Astrocyte of the cerebellum (primary cell): ENCODE results near the gene NRP1.

Experiments
- DNase-seq: peaks from one replicate; pipeline ENCODE4 v3.0.0-alpha.2; 2011; ENCODE audit warnings: low read depth
- H3K4me3 ChIP-seq: 2 replicates; pipeline ENCODE4 v1.5.1; 2011; ENCODE audit warnings: mild to moderate bottlenecking, low read depth, low read length, moderate library complexity
- in situ Hi-C: cut with HindIII; loops from 2 replicates; pipeline ENCODE4 v1.10.0; 2017; ENCODE audit warnings: low sequenced_read_pairs
- TF ChIP-seq, protein P1 (sequence below): IDR thresholded peaks from 2 replicates; pipeline ENCODE4 v1.5.1; 2012; ENCODE audit warnings: low read length, low read depth, moderate library complexity, mild to moderate bottlenecking; ENCODE audit errors: missing control alignments

NRP1 gene

DNA sequence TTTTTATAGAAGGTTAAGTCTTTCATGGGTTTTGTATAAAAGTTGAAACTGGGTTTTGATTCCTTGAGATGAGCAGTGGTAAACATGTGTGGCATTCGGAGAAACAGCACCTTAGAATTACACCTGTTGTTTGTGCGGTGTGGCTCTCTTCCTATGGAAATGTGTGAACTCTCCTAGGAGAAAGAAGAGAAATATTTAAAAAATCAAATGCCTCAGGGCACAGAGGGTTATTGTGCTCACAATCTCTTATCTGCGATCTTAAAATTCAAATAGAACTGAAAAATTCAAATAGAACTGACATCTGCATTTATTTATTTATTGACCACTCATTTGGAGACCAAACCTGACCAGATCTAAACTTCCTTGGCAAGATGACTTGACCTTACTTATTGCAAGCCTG is 18.1 kb upstream of the NRP1 start:
- no peak overlapping the region for H3K4me3 ChIP-seq
- TF ChIP-seq, protein P1, sequence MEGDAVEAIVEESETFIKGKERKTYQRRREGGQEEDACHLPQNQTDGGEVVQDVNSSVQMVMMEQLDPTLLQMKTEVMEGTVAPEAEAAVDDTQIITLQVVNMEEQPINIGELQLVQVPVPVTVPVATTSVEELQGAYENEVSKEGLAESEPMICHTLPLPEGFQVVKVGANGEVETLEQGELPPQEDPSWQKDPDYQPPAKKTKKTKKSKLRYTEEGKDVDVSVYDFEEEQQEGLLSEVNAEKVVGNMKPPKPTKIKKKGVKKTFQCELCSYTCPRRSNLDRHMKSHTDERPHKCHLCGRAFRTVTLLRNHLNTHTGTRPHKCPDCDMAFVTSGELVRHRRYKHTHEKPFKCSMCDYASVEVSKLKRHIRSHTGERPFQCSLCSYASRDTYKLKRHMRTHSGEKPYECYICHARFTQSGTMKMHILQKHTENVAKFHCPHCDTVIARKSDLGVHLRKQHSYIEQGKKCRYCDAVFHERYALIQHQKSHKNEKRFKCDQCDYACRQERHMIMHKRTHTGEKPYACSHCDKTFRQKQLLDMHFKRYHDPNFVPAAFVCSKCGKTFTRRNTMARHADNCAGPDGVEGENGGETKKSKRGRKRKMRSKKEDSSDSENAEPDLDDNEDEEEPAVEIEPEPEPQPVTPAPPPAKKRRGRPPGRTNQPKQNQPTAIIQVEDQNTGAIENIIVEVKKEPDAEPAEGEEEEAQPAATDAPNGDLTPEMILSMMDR, result no peak
- no peak for DNase-seq
- in situ Hi-C loops, result no loop called here

DNA sequence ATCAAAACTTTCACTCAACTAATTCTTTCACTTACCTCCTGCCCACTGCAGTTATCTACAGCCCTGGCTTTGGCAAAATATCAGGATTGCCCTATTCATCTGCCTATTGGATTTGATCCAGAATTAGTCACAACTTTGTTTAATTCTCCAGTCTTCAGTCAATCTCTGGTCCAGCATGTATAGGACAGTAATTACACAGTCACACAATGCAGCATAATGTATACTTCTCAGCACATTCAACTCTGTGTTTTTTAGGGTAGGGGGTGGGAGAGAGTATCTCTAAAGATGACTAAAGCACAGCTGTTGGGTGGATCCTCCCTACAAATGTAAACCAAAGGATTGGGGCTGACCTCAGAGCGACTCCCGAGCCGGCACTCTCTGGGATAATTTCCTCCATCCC is 17.7 kb upstream of the NRP1 start:
- in situ Hi-C loops, result no loop called here
- TF ChIP-seq, protein P1, result no peak
- H3K4me3 ChIP-seq, result no peak overlapping the region
- no peak for DNase-seq

GRCh38 chr10:33350041-33350440 is 15.6 kb upstream of the NRP1 start:
- no peak overlapping the region for H3K4me3 ChIP-seq
- in situ Hi-C loops, result no loop called here
- TF ChIP-seq, protein P1, result no peak
- DNase-seq, result no peak

GRCh38 chr10:33349268-33349667 is 14.8 kb upstream of the NRP1 start:
- TF ChIP-seq, protein P1, result no peak
- in situ Hi-C loops, result no loop called here
- DNase-seq, result no peak
- no peak overlapping the region for H3K4me3 ChIP-seq

DNA sequence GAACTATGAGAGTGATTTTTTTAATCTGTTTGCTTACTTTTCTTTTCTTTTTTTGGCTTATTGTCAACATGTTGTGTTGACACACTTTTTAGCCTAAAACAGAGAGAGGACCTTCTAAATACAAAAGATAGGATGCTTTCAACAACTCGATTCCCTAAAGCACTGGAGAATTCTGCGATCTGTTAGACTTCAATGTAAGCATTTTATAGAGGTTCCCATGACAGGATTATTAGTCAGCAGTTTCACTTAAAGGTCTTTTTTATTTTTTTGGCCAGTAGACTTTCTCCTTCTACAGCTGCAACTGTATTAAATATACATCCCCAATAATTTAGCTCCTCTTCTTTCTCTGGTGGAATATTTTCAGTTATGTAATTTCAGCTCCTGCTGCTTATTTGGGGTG is 12.7 kb upstream of the NRP1 start:
- DNase-seq, result no peak
- H3K4me3 ChIP-seq, result no peak overlapping the region
- in situ Hi-C loops, result no loop called here
- TF ChIP-seq, protein P1, result no peak

- TF ChIP-seq, protein P1, result no peak
- DNase-seq, result no peak
- in situ Hi-C loops, result no loop called here
Measured at GRCh38 chr10:33345236-33345635, 10.8 kb upstream of the NRP1 start.

GRCh38 chr10:33344676-33345075 is 10.2 kb upstream of the NRP1 start:
- DNase-seq, result no peak
- H3K4me3 ChIP-seq, result no peak overlapping the region
- TF ChIP-seq, protein P1, result no peak
- in situ Hi-C loops, result no loop called here

More at GRCh38 chr10:33345236-33345635, 10.8 kb upstream of the NRP1 start:
- H3K4me3 ChIP-seq, result no peak overlapping the region
